Neural progenitor cell (in vitro differentiated cells): ENCODE data around the gene HDGFL2. TPM values are rescaled to one million over a fixed set of nuclear protein-coding genes. Genes with fewer than 3 reads are reported as not detected.

Experiments
- DNase-seq: peaks from one replicate; pipeline ENCODE4 v3.0.0-alpha.2; 2016; ENCODE audit warnings: low spot score
- H2AFZ ChIP-seq: fragments of 200-600 bp; sonication (generic); replicated peaks from 2 replicates; pipeline ENCODE4 v1.6.1; 2016; ENCODE audit warnings: antibody characterized with exemption
- H3F3A ChIP-seq: fragments of 200-600 bp; sonication (generic); 2 replicates; pipeline ENCODE4 v1.6.1; 2016; ENCODE audit warnings: antibody characterized with exemption, low read depth
- H3K27ac ChIP-seq: fragments of 200-600 bp; sonication (generic); 2 replicates; pipeline ENCODE4 v1.5.1; 2016; ENCODE audit warnings: mild to moderate bottlenecking
- H3K27me3 ChIP-seq: fragments of 200-600 bp; sonication (generic); 2 replicates; pipeline ENCODE4 v1.6.1; 2016; ENCODE audit warnings: mild to moderate bottlenecking, moderate library complexity
- H3K36me3 ChIP-seq: fragments of 200-600 bp; sonication (generic); 2 replicates; pipeline ENCODE4 v1.5.1; 2016
- H3K4me1 ChIP-seq: fragments of 200-600 bp; sonication (generic); 2 replicates; pipeline ENCODE4 v1.6.1; 2016; ENCODE audit warnings: mixed run types
- H3K4me2 ChIP-seq: fragments of 200-600 bp; sonication (generic); 2 replicates; pipeline ENCODE4 v1.6.1; 2016
- H3K4me3 ChIP-seq: fragments of 200-600 bp; sonication (generic); 2 replicates; pipeline ENCODE4 v1.5.1; 2016
- H3K79me2 ChIP-seq: fragments of 200-600 bp; sonication (generic); 2 replicates; pipeline ENCODE4 v1.6.1; 2016; ENCODE audit warnings: low read depth
- H3K9ac ChIP-seq: fragments of 200-600 bp; sonication (generic); 2 replicates; pipeline ENCODE4 v1.6.1; 2016
- H3K9me3 ChIP-seq: fragments of 200-600 bp; sonication (generic); 2 replicates; pipeline ENCODE4 v1.5.1; 2016; ENCODE audit warnings: low read depth
- H4K20me1 ChIP-seq: fragments of 200-600 bp; sonication (generic); 2 replicates; pipeline ENCODE4 v1.6.1; 2016; ENCODE audit warnings: low read depth
- H3K27ac Mint-ChIP-seq: 3 replicates; pipeline ENCODE4 v1.8.0; 2021; ENCODE audit warnings: mixed read lengths
- H3K27me3 Mint-ChIP-seq: 2 replicates; pipeline ENCODE4 v1.8.0; 2022; ENCODE audit warnings: low read depth, mild to moderate bottlenecking, inconsistent platforms, moderate library complexity, mixed read lengths; ENCODE audit not compliant: insufficient read depth
- H3K36me3 Mint-ChIP-seq: 3 replicates; pipeline ENCODE4 v1.8.0; 2021; ENCODE audit warnings: mixed read lengths
- H3K4me1 Mint-ChIP-seq: 3 replicates; pipeline ENCODE4 v1.8.0; 2021; ENCODE audit warnings: mixed read lengths
- H3K4me3 Mint-ChIP-seq: 3 replicates; pipeline ENCODE4 v1.8.0; 2021; ENCODE audit warnings: mild to moderate bottlenecking, moderate library complexity, mixed read lengths
- H3K9me3 Mint-ChIP-seq: 3 replicates; pipeline ENCODE4 v1.8.0; 2020; ENCODE audit warnings: mixed read lengths
- CTCF ChIP-seq: fragments of 200-600 bp; sonication (generic); IDR thresholded peaks from 2 replicates; pipeline ENCODE4 v1.5.1; 2017; ENCODE audit warnings: antibody characterized with exemption, mild to moderate bottlenecking
- EZH2 ChIP-seq: fragments of 200-600 bp; sonication (generic); IDR thresholded peaks from 2 replicates; pipeline ENCODE4 v1.6.1; 2017; ENCODE audit warnings: antibody characterized with exemption, mild to moderate bottlenecking, moderate library complexity
- EZH2phosphoT487 ChIP-seq: fragments of 200-600 bp; sonication (generic); IDR thresholded peaks from 2 replicates; pipeline ENCODE4 v1.6.1; 2017; ENCODE audit warnings: antibody characterized with exemption
- total RNA-seq: library from RNA; depleted of rRNA; stranded (reverse); fragments of >200 nt; gene quantifications from 2 replicates; pipeline ENCODE4 v1.2.3, GENCODE V29; 2015; ENCODE audit warnings: low replicate concordance

HDGFL2 gene
- total RNA-seq, 1 donor from 2014 or later: 36.0 TPM

GRCh38 chr19:4503132-4503824 is 31.2 kb downstream of the HDGFL2 start:
- H3K4me3 Mint-ChIP-seq: no peak overlapping the region
- Histone ChIP-seq H3K4me1 (peaks cover 11% of the 10 kb centered on the region), H3K4me2 (peak overlapping the region; percentile 10), H4K20me1 (peaks cover 22% of the 10 kb centered on the region), H3K9me3 (no peaks in the 10 kb centered on the region), H3K4me3 (no peak overlapping the region), H3K27ac (peak overlapping the region; percentile 51), H3K27me3 (no peaks in the 10 kb centered on the region), H3F3A (no peaks in the 10 kb centered on the region), H3K79me2 (no peaks in the 10 kb centered on the region), H3K9ac (no peak overlapping the region), H2AFZ (no peak overlapping the region), H3K36me3 (no peaks in the 10 kb centered on the region)
- no peak for TF ChIP-seq CTCF
- no peak for TF ChIP-seq EZH2
- no peak for TF ChIP-seq EZH2phosphoT487
- H3K9me3 Mint-ChIP-seq: no peaks in the 10 kb centered on the region
- H3K27me3 Mint-ChIP-seq: peaks cover 10% of the 10 kb centered on the region
- no peak overlapping the region for H3K27ac Mint-ChIP-seq
- no peaks in the 10 kb centered on the region for H3K4me1 Mint-ChIP-seq
- peaks cover 9% of the 10 kb centered on the region for H3K36me3 Mint-ChIP-seq
- peak; percentile 45 for DNase-seq

- H3K79me2 ChIP-seq: no peaks in the 10 kb centered on the region
- no peaks in the 10 kb centered on the region for H3K27me3 ChIP-seq
- H3K4me2 ChIP-seq: no peak overlapping the region
- H3K4me3 ChIP-seq: no peak overlapping the region
- H2AFZ ChIP-seq: no peak overlapping the region
- Mint-ChIP-seq H3K4me1 (no peaks in the 10 kb centered on the region), H3K36me3 (peaks cover 9% of the 10 kb centered on the region), H3K4me3 (no peak overlapping the region), H3K27me3 (peaks cover 11% of the 10 kb centered on the region), H3K27ac (no peak overlapping the region), H3K9me3 (no peaks in the 10 kb centered on the region)
- H3K4me1 ChIP-seq: peaks cover 11% of the 10 kb centered on the region
- no peaks in the 10 kb centered on the region for H3K36me3 ChIP-seq
- TF ChIP-seq EZH2phosphoT487 (no peak), CTCF (no peak)
- H3K27ac ChIP-seq: peak overlapping the region; percentile 51
- H3K9ac ChIP-seq: no peak overlapping the region
- DNase-seq: no peak
- H3K9me3 ChIP-seq: no peaks in the 10 kb centered on the region
- H4K20me1 ChIP-seq: peaks cover 22% of the 10 kb centered on the region
- no peaks in the 10 kb centered on the region for H3F3A ChIP-seq
These were observed 31.7 kb downstream of the HDGFL2 start for GRCh38 chr19:4503825-4504170.

- no peaks in the 10 kb centered on the region for H3K9me3 Mint-ChIP-seq
- no peak for DNase-seq
- H2AFZ ChIP-seq: no peak overlapping the region
- H3K36me3 ChIP-seq: no peaks in the 10 kb centered on the region
- no peak overlapping the region for H3K4me2 ChIP-seq
- no peak overlapping the region for H3K4me3 ChIP-seq
- peaks cover 22% of the 10 kb centered on the region for H4K20me1 ChIP-seq
- TF ChIP-seq EZH2phosphoT487 (no peak), CTCF (no peak), EZH2 (no peak)
- no peaks in the 10 kb centered on the region for H3K9me3 ChIP-seq
- H3K9ac ChIP-seq: no peak overlapping the region
- peaks cover 11% of the 10 kb centered on the region for H3K27me3 Mint-ChIP-seq
- no peaks in the 10 kb centered on the region for H3K27me3 ChIP-seq
- H3K4me1 Mint-ChIP-seq: no peaks in the 10 kb centered on the region
- H3K27ac Mint-ChIP-seq: no peak overlapping the region
- H3K4me1 ChIP-seq: peaks cover 11% of the 10 kb centered on the region
- peaks cover 9% of the 10 kb centered on the region for H3K36me3 Mint-ChIP-seq
- H3K27ac ChIP-seq: no peak overlapping the region
- no peaks in the 10 kb centered on the region for H3K79me2 ChIP-seq
- no peaks in the 10 kb centered on the region for H3F3A ChIP-seq
- no peak overlapping the region for H3K4me3 Mint-ChIP-seq
These were observed 32.2 kb downstream of the HDGFL2 start for GRCh38 chr19:4504297-4504701.
